Measurements from ENCODE around the gene RIMS1. TPM values are rescaled to one million over a fixed set of nuclear protein-coding genes. Genes with fewer than 3 reads are reported as not detected.
"Not testable (repeated sequence)": the region's sequence is repeated elsewhere in the genome, so short reads cannot be mapped to it uniquely, and the experiment has no call there.

The RIMS1 gene
- total RNA-seq, 1 donor from 2014 or later = 0.91 TPM

DNA sequence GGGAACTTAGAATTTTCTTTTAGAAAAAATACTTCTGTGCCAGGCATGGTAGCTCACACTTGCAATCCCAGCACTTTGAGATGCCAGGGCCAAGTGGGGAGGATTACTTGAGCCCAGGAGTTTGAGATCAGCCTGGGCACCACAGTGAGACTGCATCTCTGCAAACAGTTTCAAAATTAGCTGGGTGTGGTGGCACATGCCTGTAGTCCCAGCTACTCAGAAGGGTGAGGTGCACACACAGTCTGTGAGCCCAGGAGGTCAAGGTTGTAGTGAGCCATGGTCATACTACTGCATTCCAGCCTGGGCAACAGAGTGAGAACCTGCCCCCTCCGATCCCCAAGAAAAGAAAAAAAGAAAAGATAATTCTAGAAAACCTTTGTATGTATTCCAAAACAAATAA lies 389.5 kb downstream of the RIMS1 start:
- ATAC-seq (ENCODE audit: poor library complexity) = no peak
- DNase-seq = no peak
- intact Hi-C loops (cut with DNase I) = no loop called here

DNA sequence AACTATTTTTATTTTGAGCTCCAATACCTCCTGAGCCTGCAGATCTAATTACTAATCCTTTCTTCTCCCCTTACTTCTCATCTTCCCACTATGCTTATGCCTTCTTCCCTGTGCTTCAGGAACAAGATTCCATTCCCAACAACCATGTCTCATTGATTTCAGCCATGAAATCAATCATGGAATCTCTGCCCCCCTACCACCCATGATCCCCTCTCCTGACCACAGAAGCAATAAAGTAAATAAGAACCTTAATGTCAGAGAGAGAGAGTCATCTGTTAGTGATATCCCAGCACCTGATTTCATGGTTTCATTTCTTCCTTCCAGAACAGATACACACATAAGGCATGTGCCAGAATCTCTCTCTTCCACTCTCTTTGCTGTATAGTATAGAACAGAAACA lies 395.9 kb downstream of the RIMS1 start:
- ATAC-seq (ENCODE audit: poor library complexity) (no peak), DNase-seq (no peak)
- intact Hi-C loops (cut with DNase I) = no loop called here

DNA sequence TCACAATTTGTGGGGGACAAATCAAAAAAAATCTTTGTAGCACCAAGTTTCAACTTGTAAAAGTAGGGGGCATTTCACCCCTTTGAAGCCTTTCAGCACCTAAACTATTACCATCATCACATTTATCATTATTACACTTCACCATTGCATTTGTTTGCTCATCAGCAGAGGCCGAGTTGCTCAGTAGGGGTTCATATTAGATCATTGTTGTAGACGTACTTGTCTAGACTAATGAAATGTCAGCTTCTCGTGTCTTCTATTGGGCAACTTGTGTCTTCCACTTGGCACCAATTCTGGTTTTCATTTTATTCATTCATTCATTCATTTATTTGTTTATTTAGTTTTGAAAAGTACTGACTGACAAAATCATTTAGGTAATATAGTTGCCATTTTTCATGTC lies 397.2 kb downstream of the RIMS1 start:
- intact Hi-C loops (cut with DNase I) = no loop called here
- no peak for ATAC-seq (ENCODE audit: poor library complexity)

DNA sequence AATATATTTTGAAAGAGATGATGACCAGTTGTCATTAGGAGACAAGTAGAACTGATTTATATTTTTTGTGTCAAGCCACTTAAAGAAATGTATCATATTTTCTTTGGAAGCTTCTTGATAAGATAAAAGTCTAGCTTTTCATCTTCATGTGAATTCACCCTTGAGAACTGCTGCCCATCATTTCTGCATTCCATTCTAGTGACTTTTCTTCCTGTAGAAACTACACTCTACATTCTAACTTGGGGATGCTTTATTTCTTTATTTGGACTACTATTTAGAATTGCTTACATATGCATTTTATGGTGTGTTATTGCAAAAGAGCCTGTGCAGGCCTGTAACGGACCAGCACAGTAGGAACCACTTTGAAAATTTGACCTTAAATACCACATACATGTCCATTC lies 400.6 kb downstream of the RIMS1 start:
- DNase-seq (no peak), ATAC-seq (ENCODE audit: poor library complexity) (no peak)
- intact Hi-C loops (cut with DNase I) = no loop called here

More for the DNA sequence above, 397.2 kb downstream of the RIMS1 start:
- no peak for DNase-seq

DNA sequence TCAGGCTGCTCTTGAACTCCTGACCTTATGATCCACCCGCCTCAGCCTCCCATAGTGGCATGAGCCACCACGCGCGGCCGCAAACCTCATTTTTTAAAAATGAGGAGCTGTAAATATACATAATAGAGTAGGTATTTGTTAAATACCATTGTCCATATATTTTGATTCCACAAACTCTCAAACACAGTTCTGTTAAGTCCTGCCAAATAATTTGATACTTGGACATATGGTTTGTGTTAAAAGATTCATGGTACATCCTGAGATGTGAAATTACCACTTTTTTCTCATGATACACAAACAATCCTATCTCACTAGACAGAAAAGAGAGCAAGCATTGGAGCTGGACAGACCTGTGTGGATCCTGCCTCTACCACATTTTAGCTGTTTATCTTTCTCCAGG lies 401.5 kb downstream of the RIMS1 start:
- intact Hi-C loops (cut with DNase I) = no loop called here
- ATAC-seq (ENCODE audit: poor library complexity) = no peak
- DNase-seq = no peak

DNA sequence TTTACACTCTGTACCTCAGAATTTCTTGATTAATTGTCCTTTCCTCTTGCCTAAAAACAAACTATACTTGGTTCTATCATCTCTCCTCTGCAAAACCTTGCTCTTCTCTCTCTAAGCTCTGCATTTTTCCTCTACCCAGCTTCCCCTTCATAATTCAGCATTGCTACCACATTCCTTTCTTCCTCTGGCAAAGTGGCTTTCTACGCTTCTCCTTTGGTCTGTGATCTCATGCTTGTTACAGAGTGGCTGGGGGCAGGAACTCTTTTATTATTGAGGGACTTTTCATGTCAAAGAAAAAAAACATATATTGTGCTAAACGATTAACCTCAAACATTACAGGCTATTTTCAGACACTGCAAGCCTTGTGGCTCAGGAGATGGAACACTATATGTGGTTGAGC lies 402.2 kb downstream of the RIMS1 start:
- DNase-seq (no peak), ATAC-seq (ENCODE audit: poor library complexity) (no peak)
- intact Hi-C loops (cut with DNase I) = no loop called here

DNA sequence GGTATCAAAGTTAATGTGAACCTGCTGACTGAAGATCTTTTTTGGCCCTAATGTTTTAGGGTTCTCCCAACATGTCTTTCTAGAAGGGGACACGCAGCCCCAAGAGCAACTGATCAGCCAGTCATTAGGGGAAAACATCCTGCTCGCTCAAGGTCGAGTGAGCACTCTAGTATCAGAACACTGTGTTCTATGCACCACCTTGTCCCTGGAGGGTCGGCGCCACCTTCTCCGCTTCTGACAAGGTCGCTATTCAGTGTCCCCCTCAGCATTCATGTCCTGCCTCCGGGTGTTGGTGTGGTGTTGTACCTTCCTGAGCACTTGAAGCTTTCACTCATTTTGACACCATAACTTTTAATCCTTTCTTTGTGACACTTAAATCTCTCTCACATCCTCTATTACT lies 404.3 kb downstream of the RIMS1 start:
- intact Hi-C loops (cut with DNase I) = no loop called here
- no peak for DNase-seq
- ATAC-seq (ENCODE audit: poor library complexity) = no peak

DNA sequence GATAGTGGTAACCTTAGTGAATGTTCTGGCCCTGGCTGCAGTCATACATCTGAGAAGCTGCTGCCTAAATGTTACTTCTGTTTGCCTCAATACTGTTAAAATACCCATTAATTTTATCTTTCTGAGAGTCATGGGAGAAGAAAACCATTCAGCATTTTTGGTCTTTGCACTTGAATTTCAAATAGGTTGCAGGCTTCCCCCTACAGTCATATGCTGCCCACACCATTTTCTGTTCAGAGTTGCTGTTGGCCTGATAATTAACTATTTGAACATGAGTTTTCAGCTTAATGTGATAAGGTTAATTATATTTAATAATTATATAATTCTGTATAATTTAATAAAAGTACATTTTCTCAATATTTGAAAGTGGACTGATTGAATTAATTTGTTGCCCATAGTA lies 410.0 kb downstream of the RIMS1 start:
- intact Hi-C loops (cut with DNase I) = no loop called here
- DNase-seq (no peak), ATAC-seq (ENCODE audit: poor library complexity) (no peak)

DNA sequence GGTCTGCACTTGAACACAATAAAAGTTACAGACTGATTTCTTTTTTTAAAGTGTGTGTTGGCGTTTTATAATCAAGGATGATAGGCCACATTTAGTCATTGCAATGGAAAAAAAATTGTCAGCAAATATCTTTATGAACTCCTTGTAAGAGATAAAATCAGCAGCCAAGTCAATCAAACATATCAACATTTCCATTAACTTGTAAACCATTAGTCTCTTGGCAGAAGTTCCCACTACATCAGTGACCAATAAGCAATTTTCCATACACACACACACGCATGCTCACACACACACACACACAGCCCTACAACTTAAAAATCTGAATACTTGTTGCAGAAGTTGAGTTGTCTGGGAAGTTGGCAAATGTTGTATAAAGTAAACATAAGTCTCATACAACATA lies 419.6 kb downstream of the RIMS1 start:
- intact Hi-C loops (cut with DNase I) = no loop called here
- ATAC-seq (ENCODE audit: poor library complexity) = no peak

DNA sequence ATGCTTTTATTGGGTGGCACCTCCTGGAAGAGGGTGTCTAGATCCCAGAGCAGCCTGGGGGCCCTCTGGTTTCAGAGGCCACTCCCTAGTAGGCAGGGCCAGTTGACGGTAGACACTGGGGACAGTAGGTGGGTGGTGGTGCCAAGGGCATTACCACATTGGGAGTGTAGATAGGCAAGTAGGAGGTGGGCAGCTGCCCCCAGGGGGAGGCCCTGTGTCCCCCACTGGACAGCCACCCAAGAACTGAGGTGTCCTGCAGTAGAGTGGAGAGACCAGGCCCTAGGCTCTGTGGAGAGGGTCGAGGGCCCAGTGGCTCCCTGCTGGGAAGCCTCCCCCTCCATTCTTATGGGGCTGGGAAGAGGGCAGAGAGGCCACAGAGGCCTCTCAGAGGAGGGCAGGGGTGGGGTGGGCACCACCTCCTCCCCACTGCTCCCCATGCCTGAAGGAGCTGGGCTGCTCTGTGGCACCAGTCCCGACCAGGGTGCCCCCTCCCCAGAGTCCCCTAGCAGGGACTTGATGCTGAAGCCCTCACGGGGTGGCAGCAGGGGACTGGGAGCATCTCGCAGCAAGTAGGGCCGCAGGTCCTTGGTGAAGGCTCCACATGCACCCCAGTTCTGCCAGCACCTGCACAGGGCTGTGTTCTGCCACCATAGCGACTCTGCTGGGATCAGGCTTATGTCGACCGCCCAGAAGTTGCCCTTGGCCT lies 430.5 kb downstream of the RIMS1 start:
- ATAC-seq (ENCODE audit: poor library complexity) = no peak
- no peak for DNase-seq
- intact Hi-C loops (cut with DNase I) = no loop called here

More for the DNA sequence above, 419.6 kb downstream of the RIMS1 start:
- no peak for DNase-seq

DNA sequence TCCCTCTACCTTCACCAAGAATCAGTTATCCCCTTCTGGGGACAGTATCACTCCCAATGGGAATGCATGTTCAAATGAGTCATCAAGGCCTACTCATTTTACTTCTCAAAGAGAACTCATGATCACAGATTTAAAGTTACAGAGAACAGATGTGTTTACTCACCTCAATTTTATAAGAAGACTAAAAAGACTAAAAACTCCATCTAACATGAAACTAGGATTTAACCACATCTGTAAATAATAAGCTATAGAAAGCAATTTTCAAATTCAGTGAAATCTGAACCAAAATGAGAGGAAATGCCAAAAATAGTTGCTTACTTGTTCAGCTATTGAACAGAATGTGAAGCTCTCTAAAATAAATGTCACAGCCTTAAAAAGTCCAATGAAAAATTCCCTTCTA lies 435.4 kb downstream of the RIMS1 start:
- no peak for DNase-seq
- intact Hi-C loops (cut with DNase I) = no loop called here
- no peak for ATAC-seq (ENCODE audit: poor library complexity)

DNA sequence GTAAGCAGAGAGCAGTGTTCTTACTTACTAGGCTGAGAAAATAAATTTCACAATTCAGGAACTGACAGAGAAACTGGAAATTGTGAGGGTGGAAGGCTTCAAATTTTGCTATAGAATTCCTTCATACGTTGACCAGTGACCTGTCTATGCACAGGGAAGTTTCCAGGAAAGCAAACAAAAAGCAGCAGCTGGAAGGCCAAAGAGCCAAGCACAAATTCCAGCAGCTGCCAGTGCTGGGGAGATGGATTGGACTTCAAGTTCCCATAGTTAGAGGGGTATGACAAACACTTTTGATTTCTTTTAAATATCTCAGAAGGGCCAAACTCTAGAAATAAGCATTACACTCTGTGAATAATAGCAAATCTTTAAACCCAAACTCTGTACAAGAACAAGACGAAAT lies 436.4 kb downstream of the RIMS1 start:
- intact Hi-C loops (cut with DNase I) = no loop called here
- ATAC-seq (ENCODE audit: poor library complexity) (no peak), DNase-seq (no peak)

DNA sequence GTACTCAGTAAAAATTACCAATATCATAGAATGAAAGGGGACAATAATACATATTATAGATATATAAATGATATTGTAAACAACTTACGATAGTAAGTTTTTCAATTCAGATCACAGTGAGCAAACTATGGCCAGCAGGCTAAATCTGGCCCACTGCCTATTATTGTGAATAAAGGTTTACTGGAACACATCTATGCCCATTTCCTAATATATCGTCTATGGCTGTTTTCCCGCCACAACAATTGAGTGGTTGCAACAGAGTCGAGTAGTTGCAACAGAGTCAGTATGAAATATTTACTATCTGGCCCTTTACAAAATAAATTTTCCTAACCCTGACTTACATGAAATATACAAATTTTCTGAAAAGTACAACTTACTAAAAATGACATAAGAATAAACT lies 438.2 kb downstream of the RIMS1 start:
- DNase-seq (no peak), ATAC-seq (ENCODE audit: poor library complexity) (no peak)
- intact Hi-C loops (cut with DNase I) = no loop called here

DNA sequence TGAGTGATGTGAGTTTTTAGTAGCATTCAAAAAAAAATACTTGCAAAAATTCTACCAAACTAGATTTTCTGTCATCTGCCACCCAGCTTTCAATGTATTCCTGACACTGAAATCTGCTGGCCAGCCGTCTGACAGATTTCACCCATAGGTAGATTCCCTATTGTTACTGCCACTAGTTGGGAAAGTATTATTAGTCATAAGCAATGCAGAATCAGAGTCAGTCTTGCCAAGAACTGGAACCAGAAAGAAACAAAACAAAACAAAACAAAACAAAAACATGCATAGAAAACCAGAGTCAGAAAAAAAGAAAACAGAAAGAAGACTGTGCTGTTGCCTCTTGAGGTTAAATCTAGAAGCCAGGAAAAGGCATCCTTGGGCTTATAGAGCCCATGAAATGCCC lies 442.4 kb downstream of the RIMS1 start:
- intact Hi-C loops (cut with DNase I) = no loop called here
- ATAC-seq (ENCODE audit: poor library complexity) = no peak
- no peak for DNase-seq

DNA sequence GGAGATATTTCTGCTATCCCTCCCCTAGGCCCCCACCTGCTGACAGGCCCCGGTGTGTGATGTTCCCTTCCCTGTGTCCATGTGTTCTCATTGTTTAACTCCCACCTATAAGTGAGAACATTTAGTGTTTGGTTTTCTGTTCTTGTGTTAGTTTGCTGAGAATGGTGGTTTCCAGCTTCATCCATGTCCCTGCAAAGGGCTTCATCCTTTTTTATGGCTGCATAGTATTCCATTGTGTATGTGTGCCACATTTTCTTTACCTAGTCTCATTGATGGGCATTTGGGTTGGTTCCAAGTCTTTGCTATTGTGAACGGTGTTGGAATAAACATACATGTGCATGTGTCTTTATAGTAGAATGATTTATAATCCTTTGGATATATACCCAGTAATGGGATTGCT lies 448.9 kb downstream of the RIMS1 start:
- DNase-seq; intact Hi-C loops (cut with DNase I); ATAC-seq (ENCODE audit: poor library complexity): not testable (repeated sequence)

DNA sequence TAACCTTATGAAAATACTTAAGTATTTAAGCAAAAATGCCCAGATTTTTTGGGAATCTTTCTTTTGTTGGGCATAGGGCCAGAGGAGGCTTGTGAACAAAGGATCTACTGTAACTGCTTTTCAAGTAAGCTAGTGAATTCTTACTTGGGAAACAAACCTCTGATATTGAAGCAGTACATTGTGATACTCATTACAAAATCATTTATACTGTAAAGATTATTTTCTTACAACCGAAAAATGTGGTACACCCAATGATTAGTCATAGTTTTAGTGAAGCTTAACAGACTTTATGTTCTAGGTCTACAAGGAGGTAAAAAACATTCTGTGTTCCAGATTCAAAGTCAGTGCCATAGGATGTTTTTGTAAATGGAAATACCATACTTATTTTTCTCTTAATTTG lies 462.6 kb downstream of the RIMS1 start:
- ATAC-seq (ENCODE audit: poor library complexity) (no peak), DNase-seq (no peak)
- intact Hi-C loops (cut with DNase I) = no loop called here

DNA sequence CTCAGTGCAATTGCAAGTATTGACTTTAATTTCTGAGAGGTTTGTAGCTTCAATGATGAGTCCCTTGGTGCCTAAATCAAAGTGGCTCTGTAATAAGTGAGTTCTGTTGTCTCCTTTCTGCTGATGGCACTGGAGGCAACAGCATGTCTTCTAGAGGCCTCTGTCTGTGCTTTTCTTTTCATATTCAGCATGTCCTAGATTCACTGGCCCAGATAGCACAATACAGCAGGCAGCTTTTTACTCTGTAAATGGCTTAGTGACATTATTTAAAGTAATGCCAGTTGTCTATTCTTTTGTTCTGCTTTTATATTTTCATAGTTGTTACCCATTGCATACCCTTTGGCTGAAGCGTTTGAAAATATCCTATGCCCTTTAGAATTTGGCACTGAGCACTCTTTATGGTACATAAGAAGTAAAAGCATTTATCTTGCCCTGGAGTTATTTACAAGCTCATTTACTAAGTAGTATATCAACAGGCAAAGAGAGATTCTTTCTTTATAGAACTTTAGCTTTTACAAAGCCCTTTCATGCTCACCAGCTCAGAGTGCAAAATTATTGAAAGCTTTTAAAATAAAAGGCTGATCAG lies 464.0 kb downstream of the RIMS1 start:
- no peak for ATAC-seq (ENCODE audit: poor library complexity)
- intact Hi-C loops (cut with DNase I) = no loop called here

DNA sequence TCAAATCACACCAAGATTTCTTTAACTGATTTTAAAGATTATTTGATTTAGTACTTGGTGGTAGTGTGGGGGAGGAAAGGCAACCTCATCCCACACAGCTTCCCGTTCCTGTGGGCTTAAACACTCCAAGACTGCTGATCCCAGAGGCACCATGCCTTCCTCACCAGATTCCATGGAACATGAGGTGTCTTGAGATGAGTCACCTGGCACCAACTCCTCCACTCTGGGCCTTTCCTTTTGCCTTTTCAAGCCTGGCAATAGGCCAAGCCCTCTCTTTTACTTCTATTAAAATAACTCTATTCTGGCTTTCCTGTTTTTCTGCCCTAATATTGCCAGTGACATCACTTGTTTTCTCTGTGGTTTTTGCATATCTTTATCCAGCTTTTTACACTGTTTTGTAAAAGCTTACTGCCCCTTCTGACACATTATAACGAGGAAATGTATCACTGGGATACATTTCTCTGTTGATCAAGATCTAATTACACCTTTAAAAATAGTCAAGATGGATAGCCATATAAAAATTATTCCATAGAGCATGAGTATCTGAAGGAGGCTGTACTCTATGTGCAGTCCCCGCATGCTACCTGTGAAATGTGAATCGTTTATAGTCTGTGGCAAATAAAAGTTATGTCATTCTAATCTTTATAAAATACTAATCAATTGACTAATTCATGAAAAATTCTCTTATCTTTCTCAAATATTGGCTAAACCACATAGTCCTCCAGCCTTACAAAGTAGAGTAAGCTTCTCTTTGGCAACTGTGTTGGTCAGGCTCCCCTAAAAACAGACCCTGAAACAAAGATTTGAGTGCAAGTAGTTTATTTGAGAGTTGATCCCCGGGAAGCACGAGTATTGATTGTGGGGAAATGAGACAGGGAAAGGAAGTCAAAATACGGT lies 477.7 kb downstream of the RIMS1 start:
- ATAC-seq (ENCODE audit: poor library complexity) (no peak), DNase-seq (no peak)
- intact Hi-C loops (cut with DNase I) = no loop called here

More for the DNA sequence above, 464.0 kb downstream of the RIMS1 start:
- DNase-seq = no peak

DNA sequence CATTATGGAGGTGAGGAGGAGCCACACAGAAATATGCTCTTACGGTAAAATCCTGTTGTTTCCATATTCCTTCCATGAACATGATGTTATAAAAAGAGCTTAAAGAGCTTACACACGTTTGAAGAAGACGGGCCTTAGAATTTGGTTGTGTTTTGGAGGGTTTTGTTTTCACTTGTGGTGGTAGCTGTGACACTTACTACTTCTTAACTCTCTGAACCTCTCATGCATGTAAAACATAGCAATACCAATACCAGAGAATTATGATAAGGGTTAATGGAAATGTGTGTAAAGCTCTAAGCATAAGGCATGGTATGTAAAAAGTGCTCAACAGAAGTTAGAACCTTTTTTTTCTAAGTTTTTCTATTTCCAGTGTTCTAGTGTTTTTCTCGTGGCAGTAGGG lies 479.4 kb downstream of the RIMS1 start:
- DNase-seq = no peak
- no peak for ATAC-seq (ENCODE audit: poor library complexity)
- intact Hi-C loops (cut with DNase I) = no loop called here

DNA sequence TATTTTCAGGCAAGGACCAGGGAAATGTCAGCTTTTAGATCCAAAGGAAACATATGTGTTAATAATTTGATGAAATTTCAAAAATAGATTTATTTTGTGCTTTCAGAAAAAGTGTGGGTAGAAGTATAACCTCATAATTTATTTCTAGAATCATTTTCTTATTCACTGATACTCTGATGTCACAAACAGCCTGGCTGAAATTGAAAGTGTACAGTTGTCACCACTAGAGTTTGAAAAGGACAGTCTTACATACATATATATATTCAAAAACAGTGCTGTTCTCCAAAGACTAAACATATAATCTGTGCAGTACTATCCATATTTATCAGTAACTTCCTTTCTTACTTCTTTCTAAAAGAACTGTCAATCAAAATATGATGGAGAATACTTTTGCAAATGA lies 481.1 kb downstream of the RIMS1 start:
- DNase-seq (no peak), ATAC-seq (ENCODE audit: poor library complexity) (no peak)
- intact Hi-C loops (cut with DNase I) = no loop called here
